CD4-positive, alpha-beta T cell treated with Interleukin-1 beta for 1 hour (primary cell): ENCODE results near the gene LPIN3.

ENCODE experiments used
- DNase-seq, 2 donors: peaks; one replicate each; pipeline ENCODE4 v3.0.0-alpha.2; 2020 to 2022

LPIN3 gene

DNA sequence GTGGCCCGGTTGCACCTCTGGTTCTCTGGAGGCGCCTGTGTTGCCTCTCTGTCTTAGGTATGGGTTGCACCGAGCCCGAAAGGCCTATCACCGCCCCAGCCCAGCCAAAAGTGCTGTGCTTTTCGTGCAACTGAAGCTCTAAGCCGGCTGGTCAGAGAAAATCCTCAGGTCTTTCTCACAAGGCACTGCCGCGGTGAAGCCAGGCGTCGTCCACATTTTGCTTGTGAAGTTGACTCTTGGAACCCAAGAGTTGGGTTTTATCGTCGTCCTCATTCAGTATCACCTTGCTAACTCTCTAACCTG lies 26.7 kb downstream of the LPIN3 start:
- no peak for DNase-seq

DNA sequence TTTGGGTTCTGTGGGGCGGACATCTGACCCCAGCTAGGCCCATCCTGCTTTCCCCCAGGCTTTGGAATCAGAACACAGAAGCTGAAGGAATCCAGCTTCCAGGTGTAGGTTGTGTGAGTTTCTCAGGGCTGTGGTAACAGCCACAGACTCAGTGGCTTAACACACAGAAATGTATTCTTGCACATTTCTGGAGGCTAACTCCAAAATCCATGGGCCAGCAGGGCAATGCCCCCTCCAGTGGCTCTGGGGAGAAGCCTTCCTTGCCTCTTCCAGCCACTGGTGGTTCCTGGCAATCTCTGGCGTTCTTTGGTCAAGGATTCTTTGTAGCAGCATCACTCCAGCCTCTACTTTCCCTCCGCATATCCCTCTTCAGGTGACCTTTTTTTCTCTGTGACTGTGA lies 27.3 kb downstream of the LPIN3 start:
- no peak for DNase-seq

DNA sequence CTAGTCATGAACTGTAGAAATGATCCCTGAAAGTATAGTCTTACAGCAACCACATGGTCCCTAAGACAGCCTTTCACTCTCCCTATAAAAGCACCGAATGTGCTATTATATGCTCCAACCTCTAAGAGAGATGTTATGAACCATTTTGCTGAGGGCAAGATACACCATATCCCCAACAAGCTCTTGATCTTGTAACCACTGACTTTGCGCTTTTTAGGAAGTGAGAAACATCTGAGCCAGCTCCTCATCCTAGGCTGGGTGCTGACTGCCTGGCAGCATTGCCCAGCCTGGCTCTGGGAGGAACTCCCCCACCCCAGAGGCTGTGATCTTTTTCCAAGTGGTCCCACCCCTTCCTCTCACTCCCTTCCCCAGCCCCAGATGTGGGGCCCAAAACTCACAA lies 29.1 kb downstream of the LPIN3 start:
- no peak for DNase-seq

DNA sequence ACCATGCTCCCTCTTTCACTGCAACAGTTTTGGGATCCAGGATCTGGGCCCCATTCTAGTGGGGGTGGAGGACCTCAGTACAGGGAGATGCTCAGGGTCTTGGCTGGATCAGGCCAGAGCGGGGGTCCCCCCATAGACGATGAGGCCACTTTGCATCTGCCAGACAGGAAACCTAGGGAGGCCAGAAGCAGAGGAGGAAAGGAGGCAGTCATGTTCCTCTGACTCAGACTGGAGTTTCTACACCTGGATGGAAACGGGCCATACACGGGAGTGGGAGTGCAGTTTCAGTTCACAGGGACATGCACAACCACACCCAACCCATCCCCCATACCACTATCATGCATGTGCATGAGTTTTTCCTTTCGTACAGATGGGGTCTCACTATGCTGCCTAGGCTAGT lies 29.6 kb downstream of the LPIN3 start:
- DNase-seq, result no peak

DNA sequence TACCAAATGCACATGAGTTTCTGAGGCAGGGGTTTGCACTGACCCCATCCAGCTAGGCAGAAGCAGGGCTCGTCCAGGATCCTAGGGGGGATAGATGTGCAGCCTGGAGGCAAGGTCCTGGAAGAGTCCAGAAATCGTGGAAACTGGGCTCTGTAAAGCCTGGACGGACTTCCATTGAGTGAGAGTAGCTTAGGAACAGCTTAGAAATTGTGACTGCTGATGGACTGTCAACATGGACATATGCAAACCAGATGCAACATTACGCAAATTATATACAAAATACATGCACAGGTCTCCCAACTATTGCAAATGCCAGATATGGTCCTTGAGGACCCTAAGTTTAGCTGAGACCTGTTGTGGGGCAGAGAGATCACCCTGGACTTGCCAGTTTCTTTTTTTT lies 30.8 kb downstream of the LPIN3 start:
- DNase-seq, result no peak

DNA sequence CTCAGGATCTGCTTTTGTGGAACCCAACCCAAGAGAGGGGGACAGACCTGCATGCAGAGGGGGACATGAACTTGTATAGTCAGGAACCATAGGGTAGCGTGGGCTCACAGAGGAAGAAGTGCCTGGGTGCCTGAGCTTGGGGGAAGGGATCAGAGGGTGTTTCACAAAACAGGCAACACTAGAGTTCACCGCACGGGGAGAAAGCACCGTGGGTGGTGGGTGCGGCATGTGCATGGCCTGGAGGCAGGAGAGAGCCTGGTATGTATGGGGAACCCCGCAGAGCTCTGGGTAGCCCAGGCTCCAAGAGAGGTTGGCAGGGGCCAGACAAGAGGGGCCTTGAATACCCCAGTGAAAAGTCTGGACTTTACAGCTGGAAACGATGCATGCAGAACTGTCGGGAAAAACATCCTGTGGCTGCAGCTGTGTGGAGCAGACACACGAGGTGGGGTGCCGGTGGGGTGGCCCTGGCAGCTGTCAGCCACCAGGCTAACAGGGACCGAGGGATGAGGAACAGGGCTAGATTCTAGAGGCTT lies 32.7 kb downstream of the LPIN3 start:
- no peak for DNase-seq

DNA sequence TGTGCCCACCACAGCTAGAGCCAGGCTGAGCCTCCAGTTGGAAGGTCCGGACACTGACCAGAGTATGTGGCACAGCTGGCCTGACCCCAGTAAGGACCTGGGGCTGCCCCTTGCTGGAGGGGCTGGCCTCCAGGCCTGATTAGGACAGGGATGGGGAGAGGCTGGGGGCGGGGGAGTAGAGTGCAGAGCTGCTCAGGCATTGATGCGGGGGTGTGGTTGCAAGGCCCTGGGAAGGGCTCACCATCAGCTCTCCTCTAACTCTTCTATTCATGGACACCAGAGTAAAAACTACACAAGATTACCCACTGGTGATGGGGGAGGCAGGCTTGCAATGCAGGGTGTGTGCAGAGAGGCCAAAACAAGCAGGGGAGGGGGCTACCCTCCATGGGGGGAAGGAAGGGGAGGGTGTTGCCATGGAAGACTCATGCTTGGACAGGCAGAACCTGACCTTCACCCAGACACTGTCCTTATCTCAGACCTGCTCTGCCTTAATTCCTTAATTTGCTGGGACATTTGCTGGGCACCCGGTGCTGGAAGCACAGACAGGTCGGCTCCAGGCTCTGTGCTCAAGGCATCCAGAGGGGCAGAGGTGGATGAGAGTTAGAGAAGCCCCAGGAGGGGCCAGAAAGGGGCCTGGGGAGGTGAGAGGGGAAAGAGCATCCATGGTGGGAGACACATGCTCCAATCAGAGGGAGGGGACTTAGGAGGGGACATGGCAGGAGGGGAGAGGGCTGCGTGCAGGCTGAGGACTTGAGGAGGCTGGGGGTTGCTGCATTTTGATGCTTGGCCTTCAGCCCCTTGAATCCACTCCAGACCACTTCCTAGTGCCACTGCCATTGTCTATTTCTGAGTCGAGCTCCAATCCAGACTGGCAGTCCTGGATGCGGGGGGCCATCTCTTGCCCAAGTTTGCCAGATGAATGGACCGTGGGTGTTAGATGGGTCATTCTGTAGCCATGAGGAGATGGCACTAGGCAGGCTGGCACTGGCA lies 33.6 kb downstream of the LPIN3 start:
- DNase-seq, result no peak

DNA sequence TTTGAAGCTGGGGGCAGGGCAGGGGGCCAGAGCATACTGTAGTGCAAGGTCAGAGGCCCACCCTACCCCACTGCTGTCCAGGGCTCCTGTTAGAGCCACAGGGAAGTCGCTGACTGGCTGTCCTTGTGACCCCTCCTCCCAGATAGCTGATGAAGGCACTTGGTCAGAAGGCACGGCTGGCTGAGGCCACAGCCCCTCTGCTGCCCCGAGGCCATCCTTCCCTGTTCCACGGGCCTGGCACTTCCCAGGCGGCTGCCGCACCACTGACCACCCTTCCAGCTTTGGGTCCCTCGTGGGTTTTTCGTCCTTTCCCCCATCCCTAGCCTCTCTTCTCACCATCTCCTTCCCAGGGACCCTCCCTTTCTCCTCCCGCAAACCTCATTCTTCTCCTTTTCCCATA lies 35.2 kb downstream of the LPIN3 start:
- DNase-seq, result no peak

DNA sequence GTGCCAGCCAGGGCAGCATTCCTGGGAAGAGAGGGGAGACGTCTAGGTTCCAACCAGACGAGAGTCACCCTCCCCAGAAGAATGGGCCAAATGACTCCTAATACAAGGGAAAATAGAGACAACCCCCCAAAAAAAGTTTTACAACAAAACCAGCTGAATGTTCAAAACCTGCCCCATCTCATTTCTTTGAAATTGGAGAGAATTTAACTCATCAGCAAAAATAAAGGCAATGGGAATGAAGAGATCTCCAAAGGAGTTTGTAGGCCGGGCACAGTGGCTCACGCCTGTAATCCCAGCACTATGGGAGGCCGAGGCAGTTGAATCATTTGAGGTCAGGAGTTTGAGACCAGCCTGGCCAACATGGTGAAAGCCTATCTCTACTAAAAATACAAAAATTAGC lies 35.7 kb downstream of the LPIN3 start:
- DNase-seq, result no peak

DNA sequence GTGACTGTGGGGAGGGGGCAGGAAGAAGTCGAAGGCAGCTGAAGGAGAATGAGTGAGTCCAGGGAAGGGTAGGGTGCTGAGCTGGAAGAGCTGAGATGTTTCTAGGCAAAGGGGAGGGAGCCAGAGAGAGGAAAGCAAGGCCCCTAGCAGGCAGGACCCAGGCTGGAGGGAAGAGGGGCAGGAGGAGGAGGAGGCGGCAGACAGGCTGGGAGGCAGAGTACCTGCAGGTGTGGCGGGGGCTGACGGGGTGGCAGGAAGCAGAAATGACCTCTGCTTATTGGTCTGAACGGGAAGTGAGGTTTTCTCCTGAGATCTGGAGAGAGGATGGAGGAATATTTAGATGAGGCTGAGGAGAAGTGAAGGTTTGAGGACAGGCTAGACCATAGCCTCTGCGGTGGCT lies 36.7 kb downstream of the LPIN3 start:
- DNase-seq, result no peak

DNA sequence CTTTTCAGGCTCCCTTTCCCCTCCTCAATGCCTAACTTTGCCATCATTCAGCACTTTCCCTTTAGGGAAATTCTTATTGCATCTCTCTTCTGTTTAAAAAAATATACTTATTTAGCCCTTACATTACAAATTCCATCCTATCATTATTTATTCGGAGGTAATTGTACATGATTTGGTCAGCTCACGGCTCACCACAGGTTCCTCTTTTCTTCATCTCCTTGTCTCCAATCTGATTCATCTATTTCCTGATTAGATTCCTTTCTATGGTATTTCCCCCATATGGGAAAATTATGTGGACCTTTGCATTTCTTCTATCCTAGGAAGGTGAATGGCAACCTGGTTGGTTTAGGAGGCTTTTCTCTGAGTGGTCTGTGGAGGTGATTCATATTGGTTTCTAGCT lies 38.9 kb downstream of the LPIN3 start:
- DNase-seq, result no peak

DNA sequence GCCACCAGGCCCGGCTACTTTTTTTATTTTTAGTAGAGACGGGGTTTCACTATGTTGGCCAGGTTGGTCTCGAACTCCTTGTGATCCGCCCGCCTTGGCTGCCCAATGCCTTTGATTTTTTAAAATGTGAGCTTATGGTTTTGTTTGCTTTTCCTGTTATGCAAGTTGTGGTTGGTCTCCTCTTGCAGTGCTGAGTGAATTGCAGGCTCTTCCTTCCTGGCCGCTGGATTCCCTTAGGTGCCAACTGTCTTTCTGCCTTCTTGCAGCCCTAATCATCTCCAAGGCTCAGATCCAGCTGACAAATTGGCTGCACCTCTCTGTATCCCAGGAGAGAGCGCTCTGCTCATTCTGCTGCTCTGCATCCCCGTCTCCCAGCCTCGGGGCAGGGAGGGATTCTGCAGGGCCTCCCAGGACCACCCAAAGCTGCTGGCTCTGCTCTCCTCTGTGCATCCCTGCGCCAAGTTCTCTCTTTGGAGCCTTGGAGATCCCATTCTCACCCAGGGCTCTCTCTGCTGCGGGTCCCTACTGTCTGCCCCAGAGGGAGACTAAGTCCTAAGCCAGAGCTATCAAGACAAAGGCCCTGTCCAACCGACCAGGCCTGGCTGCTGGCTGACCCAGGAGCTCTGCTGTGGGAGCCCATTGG lies 40.1 kb downstream of the LPIN3 start:
- no peak for DNase-seq

DNA sequence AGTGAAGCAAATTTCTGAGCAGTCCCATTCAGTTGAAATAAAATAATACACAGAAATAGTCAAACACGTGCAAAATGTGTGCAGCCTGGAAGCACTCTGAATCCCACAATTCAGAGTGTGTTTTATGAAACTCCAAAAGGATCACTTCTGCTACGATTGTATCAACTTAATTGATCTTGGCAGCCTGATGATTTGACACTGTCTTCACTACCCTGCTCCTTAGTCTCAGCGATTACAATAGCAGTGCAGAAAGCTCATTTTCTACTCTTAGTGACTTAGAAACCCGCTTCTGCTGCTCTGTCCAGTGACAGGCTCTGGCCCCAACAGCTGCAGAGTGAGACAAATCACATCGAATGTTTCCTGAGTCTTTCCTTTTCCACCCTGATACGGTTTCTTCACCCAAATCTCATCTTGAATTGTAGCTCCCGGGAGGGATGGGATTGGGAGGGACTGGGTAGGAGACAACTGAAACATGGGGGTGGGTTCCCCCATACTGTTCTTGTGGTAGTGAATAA lies 42.2 kb downstream of the LPIN3 start:
- DNase-seq, result no peak

DNA sequence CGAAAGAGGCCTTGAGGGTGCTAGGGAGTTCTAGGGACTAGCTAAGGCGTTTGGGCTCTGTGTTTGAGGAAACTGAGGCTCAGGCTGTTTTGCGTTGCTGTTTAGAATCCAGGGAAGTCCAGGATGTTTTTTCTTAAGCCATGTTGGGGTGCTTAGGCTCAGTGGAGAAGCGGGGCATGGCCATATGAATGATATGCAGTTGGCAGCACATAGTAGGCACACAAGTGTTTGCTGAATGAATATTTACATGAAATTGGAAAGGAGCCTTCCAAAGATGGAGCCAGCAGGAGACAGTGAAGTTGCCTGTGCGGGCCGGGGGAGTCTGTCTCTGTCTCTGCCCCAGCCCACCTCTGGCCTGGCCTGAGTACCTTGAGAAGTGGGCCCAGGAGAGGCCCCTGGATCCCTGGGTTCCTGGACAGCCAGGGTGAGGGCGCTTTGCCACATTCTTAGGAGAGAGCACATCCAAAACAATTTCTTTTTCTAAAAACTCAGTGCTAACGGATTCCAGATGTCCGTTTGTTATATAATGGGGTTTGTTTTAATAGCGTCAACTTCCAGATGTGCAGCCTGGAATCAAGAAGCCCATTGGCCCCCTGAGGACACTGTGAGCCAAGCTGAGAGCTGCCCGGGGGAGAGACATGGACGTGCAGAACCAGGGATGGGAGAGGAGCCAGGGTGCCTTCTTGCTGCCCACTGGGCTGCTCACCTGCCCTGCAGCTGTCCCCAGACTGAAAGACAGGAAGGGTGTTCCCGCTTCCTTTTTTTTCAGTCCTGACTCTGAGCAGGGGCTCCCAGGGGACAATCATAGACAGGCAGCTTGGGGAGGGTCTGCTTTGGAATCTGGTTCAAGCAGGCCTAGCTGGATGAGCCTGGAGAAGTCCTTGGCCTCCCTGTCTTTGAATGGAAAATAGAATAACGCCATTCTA lies 46.1 kb downstream of the LPIN3 start:
- DNase-seq, result no peak

DNA sequence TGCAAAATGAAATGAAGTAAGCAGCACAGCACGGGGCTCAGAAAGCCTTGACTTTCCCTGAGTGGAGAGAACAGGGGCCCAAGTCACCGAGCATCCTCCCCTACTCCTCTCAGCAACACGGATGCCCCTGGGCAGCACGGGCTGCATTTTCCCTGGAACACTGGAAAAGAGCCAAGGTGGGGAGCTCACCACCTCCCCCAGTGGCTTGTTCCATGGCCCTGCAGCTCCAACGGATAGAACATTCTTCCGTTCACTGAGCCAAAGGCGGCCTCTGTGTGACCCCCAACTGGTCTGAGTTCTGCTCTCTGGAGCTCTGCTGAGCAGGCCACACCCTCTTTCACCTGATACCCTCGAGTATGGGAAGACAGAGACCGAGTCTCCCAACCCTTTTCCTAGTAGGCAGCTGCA lies 46.8 kb downstream of the LPIN3 start:
- DNase-seq, result no peak

DNA sequence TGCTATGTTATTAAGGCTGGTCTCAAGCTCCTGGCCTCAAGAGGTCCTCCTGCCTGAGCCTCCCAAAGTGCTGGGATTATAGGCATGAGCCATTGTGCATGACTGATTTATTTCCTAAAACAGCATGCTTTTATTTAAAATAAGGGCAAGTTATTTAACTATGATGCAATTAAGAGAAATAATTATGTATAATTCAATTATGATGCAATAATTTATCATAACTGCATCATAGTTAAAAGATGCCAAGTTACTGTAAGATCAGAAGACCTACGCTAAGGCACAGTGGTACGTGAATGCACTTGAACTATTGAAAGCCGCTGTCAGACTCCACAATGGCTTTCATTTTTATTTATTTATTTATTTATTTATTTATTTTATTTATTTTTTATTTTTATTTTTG lies 50.3 kb downstream of the LPIN3 start:
- no peak for DNase-seq

DNA sequence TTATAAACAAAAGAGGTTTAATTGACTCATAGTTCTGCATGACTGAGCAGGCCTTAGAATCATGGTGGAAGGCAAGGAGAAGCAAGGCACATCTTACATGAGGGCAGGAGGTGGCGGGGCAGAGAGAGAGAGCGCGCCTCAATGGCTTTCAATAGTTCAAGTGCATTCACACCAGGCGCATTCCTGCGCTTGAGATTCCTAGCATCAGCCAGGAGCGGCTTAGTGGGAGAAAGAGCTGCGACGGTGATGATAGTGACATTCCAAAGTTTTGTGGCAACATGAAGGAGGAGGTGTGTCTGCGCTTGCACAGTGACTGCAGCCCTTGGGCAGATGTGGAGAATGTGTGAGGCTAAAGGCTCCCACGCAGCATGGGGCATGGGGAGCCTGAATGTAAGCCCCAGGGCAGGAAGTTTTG lies 51.0 kb downstream of the LPIN3 start:
- DNase-seq, result no peak

DNA sequence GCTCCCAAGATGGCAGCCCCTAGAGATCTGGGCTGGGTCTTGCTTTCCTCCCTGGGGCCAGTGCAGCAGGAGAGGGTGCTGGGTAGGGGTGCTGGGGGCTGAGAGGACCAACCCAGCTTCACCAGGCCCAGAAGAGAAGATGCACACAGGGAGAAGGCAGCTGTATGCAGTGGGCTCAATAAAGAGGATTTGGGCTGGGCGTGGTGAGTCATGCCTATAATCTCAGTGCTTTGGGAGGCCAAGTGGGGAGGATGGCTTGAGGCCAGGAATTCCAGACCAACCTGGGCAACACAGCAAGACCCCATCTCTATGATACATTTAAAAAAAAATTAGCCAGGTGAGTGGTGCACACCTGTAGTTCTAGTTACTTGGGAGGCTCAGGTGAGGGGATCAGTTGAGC lies 51.7 kb downstream of the LPIN3 start:
- no peak for DNase-seq

DNA sequence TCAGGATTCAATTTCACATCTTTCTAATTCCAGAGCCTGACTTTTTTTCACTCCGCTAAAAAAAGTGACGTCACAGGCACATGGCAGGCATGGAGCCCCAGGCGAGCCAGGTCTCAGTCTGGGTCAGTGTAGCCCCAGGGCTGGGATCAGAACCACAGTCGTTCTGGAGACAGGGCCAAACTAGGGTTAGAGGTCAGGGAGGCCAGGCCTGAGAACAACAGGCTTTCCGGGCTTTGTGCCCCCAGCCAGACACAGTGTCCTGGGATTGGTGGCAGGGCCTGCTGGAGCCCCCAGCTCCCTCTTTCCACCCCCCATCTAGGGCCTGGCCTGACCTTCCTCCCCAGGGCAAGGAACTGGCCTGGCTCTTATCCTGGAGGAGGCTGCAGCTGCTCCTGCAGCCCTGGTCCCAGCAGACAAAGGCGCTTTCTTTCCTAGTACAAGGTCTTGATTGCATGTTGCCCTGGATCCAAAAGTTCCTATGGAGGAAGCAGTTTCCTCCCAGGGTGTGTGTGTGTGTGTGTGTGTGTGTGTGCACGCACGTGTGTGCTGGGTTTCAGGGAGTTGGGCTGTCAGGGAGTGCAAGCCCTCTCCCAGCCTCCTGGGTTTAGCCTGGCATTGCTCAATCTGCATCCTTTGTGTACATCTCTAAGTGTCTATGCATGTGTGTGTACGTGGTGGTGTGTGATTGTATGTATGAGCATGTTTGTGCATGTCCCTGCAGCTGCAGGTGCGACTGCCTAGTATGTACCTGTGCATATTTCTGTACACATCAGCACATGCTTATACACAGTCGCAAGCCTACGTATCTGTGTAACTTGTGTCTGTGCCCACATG lies 52.5 kb downstream of the LPIN3 start:
- DNase-seq, result no peak

DNA sequence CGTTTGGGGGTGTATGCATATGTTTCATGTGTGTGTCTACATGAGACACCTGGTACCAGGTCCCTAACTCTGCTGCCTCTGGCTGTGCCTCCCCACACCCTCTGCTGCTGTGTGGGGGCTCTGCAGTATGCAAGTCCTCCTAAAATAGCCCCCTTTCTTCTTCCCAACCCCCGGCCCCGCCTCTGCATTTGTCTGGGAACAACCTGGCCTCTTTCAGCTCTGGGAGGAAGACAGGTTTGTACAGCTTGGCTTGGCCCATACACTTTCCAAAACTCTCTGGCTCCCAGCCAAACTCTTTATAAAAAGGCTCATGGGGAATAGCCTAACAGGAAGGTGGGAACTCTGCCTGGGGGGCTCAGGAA lies 53.1 kb downstream of the LPIN3 start:
- no peak for DNase-seq

DNA sequence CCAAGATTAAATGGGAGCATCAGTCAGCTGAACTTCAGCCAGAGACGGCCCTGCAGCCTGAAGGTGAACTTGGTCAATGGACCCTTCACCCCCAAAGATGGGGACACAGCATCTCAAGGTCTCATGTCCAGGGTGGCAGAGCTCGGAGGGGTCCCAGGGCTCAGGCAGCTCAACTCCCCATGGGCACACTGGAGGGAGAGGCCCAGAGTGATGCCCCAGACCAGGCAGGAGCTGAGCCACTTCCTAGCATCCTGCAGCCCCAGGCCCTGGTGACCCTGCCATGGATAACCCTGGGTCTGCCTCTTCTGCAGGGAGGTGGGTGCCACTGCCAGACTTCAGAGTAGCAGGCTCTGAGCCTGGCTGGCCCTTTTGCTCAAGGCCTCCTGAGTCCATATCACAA lies 53.5 kb downstream of the LPIN3 start:
- DNase-seq, result no peak
